Osteoblast (primary cell): ENCODE measurements around the gene ATP5MC2. TPM values are rescaled to one million over a fixed set of nuclear protein-coding genes. Genes with fewer than 3 reads are reported as not detected.
A peak's percentile ranks its signal among the peaks of the same experiment; 100 is the strongest.
"Not testable (repeated sequence)": the region's sequence is repeated elsewhere in the genome, so short reads cannot be mapped to it uniquely, and the experiment has no call there.

Experiments
- DNase-seq: peaks from one replicate; pipeline ENCODE4 v3.0.0; 2011; ENCODE audit warnings: low spot score, mixed read lengths; ENCODE audit not compliant: insufficient read length; ENCODE audit errors: missing footprints
- H2AFZ ChIP-seq: 2 replicates; pipeline ENCODE4 v1.6.0; 2011; ENCODE audit warnings: mild to moderate bottlenecking, low read length
- H3K27ac ChIP-seq: 2 replicates; pipeline ENCODE4 v1.5.1; 2011; ENCODE audit warnings: mild to moderate bottlenecking, low read depth, low read length, moderate library complexity
- H3K27me3 ChIP-seq: 2 replicates; pipeline ENCODE4 v1.6.0; 2012; ENCODE audit warnings: mild to moderate bottlenecking, control low read depth, inconsistent platforms, low read length, moderate library complexity; ENCODE audit not compliant: insufficient read depth
- H3K36me3 ChIP-seq: 2 replicates; pipeline ENCODE4 v1.5.1; 2011; ENCODE audit warnings: mild to moderate bottlenecking, low read length, control low read depth, moderate library complexity; ENCODE audit not compliant: insufficient read depth
- H3K4me1 ChIP-seq: 2 replicates; pipeline ENCODE4 v1.5.1; 2011; ENCODE audit warnings: mild to moderate bottlenecking, low read length, control low read depth, moderate library complexity; ENCODE audit not compliant: insufficient read depth
- H3K4me2 ChIP-seq: 2 replicates; pipeline ENCODE4 v1.6.0; 2011; ENCODE audit warnings: mild to moderate bottlenecking, low read length; ENCODE audit not compliant: insufficient read depth
- H3K4me3 ChIP-seq: fragments of 200-600 bp; sonication (generic); 3 replicates; pipeline ENCODE4 v1.5.1; 2012; ENCODE audit warnings: mild to moderate bottlenecking, low read length, inconsistent platforms; ENCODE audit not compliant: insufficient read depth
- H3K79me2 ChIP-seq: 2 replicates; pipeline ENCODE4 v1.6.0; 2012; ENCODE audit warnings: mild to moderate bottlenecking, low read length, control low read depth, inconsistent platforms; ENCODE audit not compliant: insufficient read depth
- H3K9me3 ChIP-seq: 2 replicates; pipeline ENCODE4 v1.5.1; 2011; ENCODE audit warnings: low read depth, low read length, control low read depth
- H4K20me1 ChIP-seq: 2 replicates; pipeline ENCODE4 v1.6.0; 2012; ENCODE audit warnings: mild to moderate bottlenecking, low read length, control low read depth; ENCODE audit not compliant: insufficient read depth
- total RNA-seq: library from RNA; depleted of rRNA; stranded (reverse); fragments of >200 nt; gene quantifications from 2 replicates; pipeline ENCODE4 v1.2.3, GENCODE V29; 2012
- TF ChIP-seq, protein P1 (sequence below): IDR thresholded peaks from 2 replicates; pipeline ENCODE4 v1.5.1; 2011; ENCODE audit warnings: mild to moderate bottlenecking, low read depth, low read length, moderate library complexity; ENCODE audit errors: extremely low read depth

Gene ATP5MC2
- 93.1 and 95.9 TPM in 2 replicates for total RNA-seq

DNA sequence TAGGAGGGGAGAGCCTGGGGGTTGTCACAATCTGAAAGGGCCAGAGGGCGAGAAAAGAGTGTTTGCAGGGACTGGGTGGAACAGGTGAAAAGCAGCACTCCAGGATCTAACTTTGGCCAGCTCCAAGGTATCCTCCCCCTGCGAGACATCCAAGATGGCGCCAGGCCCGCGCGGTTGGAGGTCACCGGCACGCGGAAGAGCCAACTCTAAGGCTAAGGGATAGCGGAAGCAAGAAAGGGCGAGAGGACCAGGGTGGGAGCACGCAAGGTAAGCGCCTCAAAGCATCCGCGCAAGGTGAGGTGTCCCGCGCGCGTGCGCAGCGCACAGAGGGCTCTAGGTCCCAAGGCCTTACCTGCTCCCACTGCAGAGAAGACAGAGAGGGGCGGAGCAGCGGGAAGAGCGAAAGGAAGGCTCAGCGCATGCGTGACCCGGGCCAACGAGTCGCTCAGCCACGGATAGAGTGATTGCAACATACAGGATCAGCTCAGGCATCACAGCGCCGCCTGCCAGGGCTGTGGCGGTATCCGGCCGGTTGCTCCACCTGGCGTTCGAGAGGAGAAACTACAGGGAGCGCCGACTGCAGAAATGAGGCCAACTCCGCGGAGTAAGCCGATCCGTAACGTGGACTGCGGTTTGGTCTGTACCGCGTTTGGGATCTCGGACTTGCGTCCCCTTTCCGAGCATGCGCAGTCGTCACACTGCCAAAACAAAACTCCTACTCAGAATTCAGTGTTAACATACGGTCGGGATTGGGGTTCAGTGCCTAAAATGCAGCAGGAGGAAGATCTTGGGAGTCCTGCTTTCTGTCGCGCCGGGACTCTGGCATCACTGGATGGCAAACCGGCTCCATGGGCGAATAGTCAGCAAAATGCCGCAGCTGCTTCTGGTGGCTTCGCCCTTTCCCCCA lies at the start of gene ATP5MC2:
ATP5MC2 (minus strand) TSS at position 383 of the 907 bp plus-strand sequence. CDS start 3,469 bp downstream, outside the sequence.
- TF ChIP-seq, protein P1, sequence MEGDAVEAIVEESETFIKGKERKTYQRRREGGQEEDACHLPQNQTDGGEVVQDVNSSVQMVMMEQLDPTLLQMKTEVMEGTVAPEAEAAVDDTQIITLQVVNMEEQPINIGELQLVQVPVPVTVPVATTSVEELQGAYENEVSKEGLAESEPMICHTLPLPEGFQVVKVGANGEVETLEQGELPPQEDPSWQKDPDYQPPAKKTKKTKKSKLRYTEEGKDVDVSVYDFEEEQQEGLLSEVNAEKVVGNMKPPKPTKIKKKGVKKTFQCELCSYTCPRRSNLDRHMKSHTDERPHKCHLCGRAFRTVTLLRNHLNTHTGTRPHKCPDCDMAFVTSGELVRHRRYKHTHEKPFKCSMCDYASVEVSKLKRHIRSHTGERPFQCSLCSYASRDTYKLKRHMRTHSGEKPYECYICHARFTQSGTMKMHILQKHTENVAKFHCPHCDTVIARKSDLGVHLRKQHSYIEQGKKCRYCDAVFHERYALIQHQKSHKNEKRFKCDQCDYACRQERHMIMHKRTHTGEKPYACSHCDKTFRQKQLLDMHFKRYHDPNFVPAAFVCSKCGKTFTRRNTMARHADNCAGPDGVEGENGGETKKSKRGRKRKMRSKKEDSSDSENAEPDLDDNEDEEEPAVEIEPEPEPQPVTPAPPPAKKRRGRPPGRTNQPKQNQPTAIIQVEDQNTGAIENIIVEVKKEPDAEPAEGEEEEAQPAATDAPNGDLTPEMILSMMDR, result peak; percentile 98
- Histone ChIP-seq H3K79me2 (peaks cover 42% of the 10 kb centered on the region), H3K9me3 (no peaks in the 10 kb centered on the region), H3K4me2 (peak within 1 kb of the TSS; percentile 92), H3K27ac (peak within 1 kb of the TSS; percentile 93), H3K36me3 (peaks cover 24% of the 10 kb centered on the region), H3K4me3 (peak within 1 kb of the TSS; percentile 94), H4K20me1 (peaks cover 3% of the 10 kb centered on the region), H3K4me1 (peaks cover 35% of the 10 kb centered on the region), H3K27me3 (no peaks in the 10 kb centered on the region), H2AFZ (peak within 1 kb of the TSS; percentile 97)
- DNase-seq, result peak; percentile 98

DNA sequence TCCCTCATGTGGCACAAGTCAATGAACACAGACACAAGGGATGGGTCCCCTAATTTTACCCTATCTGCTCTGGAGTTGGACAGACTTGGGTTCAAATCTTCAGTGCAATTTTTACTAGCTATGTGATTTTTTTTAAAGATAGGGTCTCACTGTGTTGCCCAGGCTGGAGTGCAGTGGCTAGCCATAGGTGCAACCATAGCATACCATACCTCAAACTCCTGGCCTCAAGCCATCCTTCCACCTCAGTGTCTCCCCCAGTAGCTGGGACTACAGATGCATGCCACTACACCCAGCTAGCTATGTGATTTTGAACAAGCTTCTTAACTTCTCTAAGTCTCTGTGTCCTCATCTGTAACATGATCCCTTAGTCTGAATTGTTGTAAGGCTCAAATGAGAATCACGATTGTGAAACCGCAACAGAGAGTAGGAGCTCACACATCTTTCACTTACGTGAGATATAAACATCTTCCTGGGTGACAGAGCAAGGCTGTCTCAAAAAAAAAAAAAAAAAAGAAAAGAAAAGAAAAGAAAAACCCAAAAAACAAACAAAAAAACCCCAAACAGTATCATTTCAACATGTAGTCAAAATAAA lies 46.7 kb upstream of the ATP5MC2 start:
- peaks cover 57% of the 10 kb centered on the region for H3K36me3 ChIP-seq
- TF ChIP-seq, protein P1, result no peak

DNA sequence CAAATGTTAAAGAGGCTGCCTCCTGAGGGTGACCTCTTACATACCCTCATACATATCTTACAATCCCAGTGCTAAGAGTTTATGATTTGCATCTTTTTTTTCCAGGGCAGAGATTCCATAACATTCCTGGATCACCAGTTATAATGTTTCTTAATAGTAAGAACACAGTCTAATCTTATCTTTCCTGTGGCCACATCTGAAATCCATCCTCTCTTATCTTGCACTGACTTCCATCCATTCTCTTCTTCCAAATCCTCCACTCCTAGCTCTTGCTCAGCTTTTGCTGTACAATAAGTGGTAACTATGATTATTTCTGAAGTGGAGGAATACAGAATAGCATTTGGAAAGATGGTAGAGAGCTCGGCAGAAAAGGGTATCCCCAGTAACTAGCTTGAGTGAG lies 45.1 kb upstream of the ATP5MC2 start:
- Histone ChIP-seq H3K4me3 (no peak overlapping the region), H2AFZ (no peak overlapping the region), H3K27ac (no peak overlapping the region), H3K27me3 (no peaks in the 10 kb centered on the region), H4K20me1 (peaks cover 6% of the 10 kb centered on the region), H3K79me2 (peaks cover 10% of the 10 kb centered on the region), H3K4me1 (peaks cover 8% of the 10 kb centered on the region), H3K4me2 (no peak overlapping the region), H3K36me3 (peaks cover 68% of the 10 kb centered on the region), H3K9me3 (no peaks in the 10 kb centered on the region)
- TF ChIP-seq, protein P1, result no peak
- no peak for DNase-seq

More for the DNA sequence above, 46.7 kb upstream of the ATP5MC2 start:
- Histone ChIP-seq H3K27ac (no peak overlapping the region), H3K4me3 (no peak overlapping the region), H4K20me1 (peaks cover 6% of the 10 kb centered on the region), H3K4me1 (peaks cover 17% of the 10 kb centered on the region), H3K4me2 (no peak overlapping the region), H3K27me3 (no peaks in the 10 kb centered on the region), H3K9me3 (no peaks in the 10 kb centered on the region), H2AFZ (no peak overlapping the region), H3K79me2 (peaks cover 19% of the 10 kb centered on the region)
- DNase-seq, result no peak

DNA sequence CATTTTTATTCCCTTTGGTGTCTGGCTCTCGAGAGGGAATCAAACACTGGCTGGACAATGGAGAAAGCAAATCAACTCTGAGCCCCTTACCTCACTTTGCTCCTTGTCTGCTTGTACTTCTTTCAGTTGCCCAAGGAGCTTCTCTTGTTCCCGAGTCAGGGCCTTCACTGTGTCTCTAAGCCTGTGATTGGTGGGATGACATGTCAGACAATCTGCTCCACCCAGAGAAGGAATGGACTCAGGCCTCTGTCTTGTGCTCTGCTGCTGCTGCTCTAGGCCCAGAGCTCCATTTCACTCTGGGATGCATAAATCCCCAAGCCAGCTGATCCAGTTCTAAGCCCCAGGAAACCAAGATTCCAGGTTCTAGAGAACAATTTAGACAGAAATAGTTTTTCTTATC lies 43.8 kb upstream of the ATP5MC2 start:
- no peak for DNase-seq
- no peak overlapping the region for H3K4me3 ChIP-seq
- H2AFZ ChIP-seq, result no peak overlapping the region
- no peaks in the 10 kb centered on the region for H3K9me3 ChIP-seq
- H3K36me3 ChIP-seq, result peaks cover 77% of the 10 kb centered on the region
- H3K27ac ChIP-seq, result no peak overlapping the region
- TF ChIP-seq, protein P1, result no peak
- H3K27me3 ChIP-seq, result no peaks in the 10 kb centered on the region
- no peaks in the 10 kb centered on the region for H4K20me1 ChIP-seq
- no peak overlapping the region for H3K4me2 ChIP-seq
- no peaks in the 10 kb centered on the region for H3K79me2 ChIP-seq
- H3K4me1 ChIP-seq, result no peaks in the 10 kb centered on the region

DNA sequence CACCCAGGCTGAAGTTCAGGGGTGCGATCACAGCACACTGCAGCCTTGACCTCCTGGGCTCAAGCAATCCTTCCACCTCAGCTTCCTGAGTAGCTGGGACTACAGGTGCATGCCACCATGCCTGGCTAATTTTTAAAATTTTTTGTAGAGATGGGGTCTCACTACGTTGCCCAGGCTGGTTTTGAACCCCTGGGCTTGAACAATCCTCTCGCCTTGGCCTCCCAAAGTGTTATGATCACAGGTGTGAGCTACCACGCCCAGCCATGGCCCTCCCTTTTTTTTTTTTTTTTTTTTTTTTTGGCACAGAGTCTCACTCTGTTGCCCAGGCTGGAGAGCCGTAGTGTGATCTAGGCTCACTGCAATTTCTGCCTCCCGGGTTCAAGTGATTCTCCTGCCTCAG lies 42.7 kb upstream of the ATP5MC2 start:
- not testable (repeated sequence) for H3K4me1 ChIP-seq, DNase-seq, H3K27ac ChIP-seq, H4K20me1 ChIP-seq, H3K4me2 ChIP-seq, H3K9me3 ChIP-seq, H3K79me2 ChIP-seq, H2AFZ ChIP-seq, H3K27me3 ChIP-seq, H3K4me3 ChIP-seq
- H3K36me3 ChIP-seq, result peaks cover 78% of the 10 kb centered on the region
